MCF 10A (cell line): ENCODE measurements around the gene LMX1B. TPM values are rescaled to one million over a fixed set of nuclear protein-coding genes. Genes with fewer than 3 reads are reported as not detected.

ENCODE experiments used
- BruUV-seq: library from RNA; stranded (reverse); fragments of 400-500 nt; replicated peaks from 2 replicates; lab custom pipeline; 2021; lab: Mats Ljungman, UMichigan
- CTCF ChIA-PET: fragments of 300-600 bp; sonication (Branson Sonifier 250); formaldehyde crosslinking; extraction: SDS; loops from one replicate; lab custom pipeline; 2021; ENCODE audit warnings: antibody characterized with exemption, inconsistent platforms; lab: Yijun Ruan, JAX
- POLR2A ChIA-PET: fragments of 300-600, 350-650 bp; sonication (Branson Sonifier 250); formaldehyde crosslinking; extraction: SDS; loops from one replicate; lab custom pipeline; 2020; ENCODE audit warnings: antibody characterized with exemption, inconsistent platforms; lab: Yijun Ruan, JAX
- DNase-seq: peaks from one replicate; pipeline ENCODE4 v3.0.0-alpha.2; 2018; ENCODE audit not compliant: unreplicated experiment
- H3K27ac Mint-ChIP-seq: one replicate; pipeline ENCODE4 v1.8.0; 2022; ENCODE audit warnings: mild to moderate bottlenecking, low read depth, mixed read lengths; ENCODE audit not compliant: unreplicated experiment
- H3K27me3 Mint-ChIP-seq: one replicate; pipeline ENCODE4 v1.8.0; 2022; ENCODE audit warnings: mixed read lengths; ENCODE audit not compliant: insufficient read depth, unreplicated experiment
- H3K36me3 Mint-ChIP-seq: one replicate; pipeline ENCODE4 v1.8.0; 2022; ENCODE audit warnings: mild to moderate bottlenecking, moderate library complexity, mixed read lengths; ENCODE audit not compliant: insufficient read depth, unreplicated experiment
- H3K4me1 Mint-ChIP-seq: one replicate; pipeline ENCODE4 v1.8.0; 2022; ENCODE audit warnings: mixed read lengths; ENCODE audit not compliant: insufficient read depth, unreplicated experiment
- H3K4me3 Mint-ChIP-seq: one replicate; pipeline ENCODE4 v1.8.0; 2022; ENCODE audit warnings: mild to moderate bottlenecking, moderate library complexity, mixed read lengths; ENCODE audit not compliant: unreplicated experiment
- H3K9me3 Mint-ChIP-seq: one replicate; pipeline ENCODE4 v1.8.0; 2022; ENCODE audit warnings: mixed read lengths; ENCODE audit not compliant: unreplicated experiment
- intact Hi-C: fragments of 100-400 bp; cut with micrococcal nuclease; formaldehyde crosslinking; loops from 2 replicates; pipeline ENCODE4 v1.14.1; 2022
- total RNA-seq: library from RNA; stranded (reverse); gene quantifications from 2 replicates; pipeline ENCODE4 v1.2.3, GENCODE V29; 2022
- TF ChIP-seq, protein P1 (sequence below): fragments of 200-600 bp; IDR thresholded peaks from one replicate; pipeline ENCODE4 v1.8.0; 2022; ENCODE audit warnings: antibody characterized with exemption, mild to moderate bottlenecking; ENCODE audit not compliant: unreplicated experiment

The LMX1B gene
- total RNA-seq, 1 experiment from 2014 or later: 3.4 TPM

DNA sequence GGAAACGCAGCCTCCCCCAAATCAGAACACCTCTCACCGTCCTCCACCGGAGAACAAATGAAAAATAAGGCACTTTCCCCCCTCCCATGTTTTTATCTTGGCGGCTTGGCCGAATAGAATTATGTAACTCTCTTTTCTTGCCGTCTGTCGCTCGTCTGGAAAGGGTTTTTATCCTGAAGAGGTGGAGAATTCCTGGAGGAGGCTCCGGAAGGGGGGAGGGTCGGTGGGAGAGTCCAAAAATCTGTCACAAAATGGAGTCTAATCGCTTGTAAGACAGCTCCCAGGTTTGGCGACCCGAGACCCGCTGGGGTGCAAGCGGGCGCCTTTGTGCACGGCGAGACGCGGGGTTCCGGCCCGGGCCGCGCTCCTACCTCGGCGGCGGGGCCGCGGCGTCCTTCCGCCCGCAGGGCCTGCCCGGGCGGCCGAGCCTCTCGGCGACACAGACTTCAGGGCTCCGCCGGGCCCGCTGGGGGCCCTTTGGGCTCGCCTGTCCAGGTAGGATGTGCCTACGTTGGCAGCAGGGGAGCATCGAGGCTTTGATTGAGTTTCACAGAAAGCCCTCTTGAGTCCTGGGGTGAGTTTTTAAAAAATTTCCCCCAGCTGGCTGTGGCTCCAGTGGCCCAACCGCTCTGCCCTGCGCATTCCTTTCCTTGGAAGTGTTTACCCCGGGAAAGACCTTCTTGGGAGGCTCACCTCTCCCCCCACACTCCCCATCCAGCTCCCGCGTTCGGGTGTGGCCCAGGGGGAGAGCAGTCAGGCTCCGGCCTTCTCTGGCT is 5.0 kb downstream of the LMX1B start:
- intact Hi-C loops: no loop called here
- peaks cover 6% of the 10 kb centered on the region for H3K36me3 Mint-ChIP-seq
- no peaks in the 10 kb centered on the region for H3K9me3 Mint-ChIP-seq
- H3K4me3 Mint-ChIP-seq: no peak overlapping the region
- ChIA-PET CTCF (interaction anchor here (0.5 to 0.7 kb wide), 3 partner anchors 148 to 1210 kb away, joined by 3 to 5 read pairs (median 3); no protein-coding TSS in a partner anchor), POLR2A (no interaction called here)
- TF ChIP-seq, protein P1, sequence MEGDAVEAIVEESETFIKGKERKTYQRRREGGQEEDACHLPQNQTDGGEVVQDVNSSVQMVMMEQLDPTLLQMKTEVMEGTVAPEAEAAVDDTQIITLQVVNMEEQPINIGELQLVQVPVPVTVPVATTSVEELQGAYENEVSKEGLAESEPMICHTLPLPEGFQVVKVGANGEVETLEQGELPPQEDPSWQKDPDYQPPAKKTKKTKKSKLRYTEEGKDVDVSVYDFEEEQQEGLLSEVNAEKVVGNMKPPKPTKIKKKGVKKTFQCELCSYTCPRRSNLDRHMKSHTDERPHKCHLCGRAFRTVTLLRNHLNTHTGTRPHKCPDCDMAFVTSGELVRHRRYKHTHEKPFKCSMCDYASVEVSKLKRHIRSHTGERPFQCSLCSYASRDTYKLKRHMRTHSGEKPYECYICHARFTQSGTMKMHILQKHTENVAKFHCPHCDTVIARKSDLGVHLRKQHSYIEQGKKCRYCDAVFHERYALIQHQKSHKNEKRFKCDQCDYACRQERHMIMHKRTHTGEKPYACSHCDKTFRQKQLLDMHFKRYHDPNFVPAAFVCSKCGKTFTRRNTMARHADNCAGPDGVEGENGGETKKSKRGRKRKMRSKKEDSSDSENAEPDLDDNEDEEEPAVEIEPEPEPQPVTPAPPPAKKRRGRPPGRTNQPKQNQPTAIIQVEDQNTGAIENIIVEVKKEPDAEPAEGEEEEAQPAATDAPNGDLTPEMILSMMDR: no peak
- H3K27me3 Mint-ChIP-seq: peaks cover 14% of the 10 kb centered on the region
- DNase-seq: no peak
- no TSS peak for BruUV-seq
- no peak overlapping the region for H3K27ac Mint-ChIP-seq
- no peaks in the 10 kb centered on the region for H3K4me1 Mint-ChIP-seq

DNA sequence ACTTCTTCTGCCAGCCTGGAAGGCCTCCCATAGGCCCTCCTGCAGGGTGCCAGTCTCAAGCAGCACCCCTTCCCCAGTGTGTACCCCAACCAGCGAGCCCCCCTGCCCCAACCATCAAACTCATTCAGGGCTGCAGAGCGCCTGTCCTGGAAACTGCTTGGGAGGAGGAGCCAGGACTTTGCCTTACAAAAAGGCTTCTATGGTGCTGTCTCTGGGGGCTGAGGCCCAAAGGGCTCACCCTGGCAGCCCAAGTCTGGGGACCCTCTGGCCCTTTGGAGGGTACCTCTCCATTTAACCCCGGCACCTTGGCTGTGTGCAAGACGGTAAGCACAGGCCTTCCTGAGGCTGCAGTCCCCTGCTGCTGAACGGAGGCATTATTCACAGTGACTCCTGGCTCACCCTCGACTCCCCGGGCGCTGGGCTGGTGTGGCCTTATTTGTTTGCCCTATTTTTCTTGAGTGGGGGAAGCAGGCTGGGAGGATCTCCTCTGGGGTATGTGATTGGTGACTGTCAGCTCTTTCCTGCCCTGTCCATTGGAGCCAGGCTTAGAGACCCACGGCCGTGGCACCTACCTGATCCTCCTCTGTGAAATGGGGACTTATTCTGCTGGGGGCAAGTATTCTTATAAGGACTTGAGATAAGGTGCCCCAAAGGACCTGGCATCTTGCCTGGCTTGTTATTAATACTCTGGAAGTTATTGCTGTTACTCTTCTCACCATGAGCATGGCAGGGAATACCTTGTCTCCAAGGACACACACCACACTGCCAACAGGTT is 5.8 kb downstream of the LMX1B start:
- no peak for DNase-seq
- Mint-ChIP-seq H3K36me3 (peaks cover 6% of the 10 kb centered on the region), H3K27ac (no peak overlapping the region), H3K27me3 (peaks cover 8% of the 10 kb centered on the region), H3K4me1 (no peaks in the 10 kb centered on the region), H3K9me3 (no peaks in the 10 kb centered on the region), H3K4me3 (no peak overlapping the region)
- intact Hi-C loops: no loop called here
- TF ChIP-seq, protein P1: no peak
- no TSS peak for BruUV-seq
- CTCF ChIA-PET: interaction anchor here (0.5 to 0.9 kb wide), 2 partner anchors 8 to 870 kb away, joined by 3 to 5 read pairs; no protein-coding TSS in a partner anchor
- POLR2A ChIA-PET: no interaction called here

DNA sequence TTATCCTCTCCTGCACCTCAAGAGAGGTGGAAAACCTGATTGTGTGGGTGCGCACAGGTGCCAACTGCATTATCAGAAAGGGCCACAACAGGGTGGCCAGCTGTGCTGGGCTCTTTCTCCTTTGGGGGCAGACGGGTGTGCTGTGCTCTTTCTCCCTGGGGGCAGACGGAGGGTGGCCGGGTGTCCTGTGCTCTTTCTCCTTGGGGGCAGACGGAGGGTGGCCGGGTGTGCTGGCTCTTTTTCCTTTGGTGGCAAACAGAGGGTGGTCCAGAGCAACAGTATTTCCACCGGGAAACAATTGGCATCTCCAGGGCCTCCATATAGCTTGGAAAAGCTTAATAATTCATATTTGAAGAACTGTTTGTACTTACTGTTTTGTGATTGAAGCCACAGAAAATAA is 6.8 kb downstream of the LMX1B start:
- ChIA-PET CTCF (no interaction called here), POLR2A (no interaction called here)
- H3K9me3 Mint-ChIP-seq: no peaks in the 10 kb centered on the region

More for the DNA sequence above, 6.8 kb downstream of the LMX1B start:
- BruUV-seq: no TSS peak
- Mint-ChIP-seq H3K36me3 (peaks cover 6% of the 10 kb centered on the region), H3K27ac (no peak overlapping the region), H3K27me3 (no peaks in the 10 kb centered on the region), H3K4me1 (no peaks in the 10 kb centered on the region), H3K4me3 (no peak overlapping the region)
- TF ChIP-seq, protein P1: no peak
- intact Hi-C loops: no loop called here
- DNase-seq: no peak
